CD1c-positive myeloid dendritic cell (primary cell): ENCODE data around the gene PPARA.

Experiments
- DNase-seq: peaks from one replicate; pipeline ENCODE4 v3.0.0-alpha.2; 2016; ENCODE audit errors: extremely low spot score

PPARA gene

GRCh38 chr22:46150034-46150654 is at the start of gene PPARA:
PPARA (plus strand) TSS chr22:46150526; CDS start chr22:46198384, 47,858 bp downstream.
- peak; percentile 92 for DNase-seq

- DNase-seq = no peak
Observed at GRCh38 chr22:46102159-46102558, 48.2 kb upstream of the PPARA start.

GRCh38 chr22:46102752-46103151 is 47.6 kb upstream of the PPARA start:
- no peak for DNase-seq

GRCh38 chr22:46103181-46103580 is 47.1 kb upstream of the PPARA start:
- no peak for DNase-seq

GRCh38 chr22:46103664-46104063 is 46.7 kb upstream of the PPARA start:
- DNase-seq = no peak

GRCh38 chr22:46104170-46104880 is 46.0 kb upstream of the PPARA start:
- no peak for DNase-seq

- DNase-seq = no peak
Observed at GRCh38 chr22:46104881-46105493, 45.3 kb upstream of the PPARA start.

- no peak for DNase-seq
Observed at GRCh38 chr22:46105494-46106278, 44.6 kb upstream of the PPARA start.

GRCh38 chr22:46106279-46107022 is 43.9 kb upstream of the PPARA start:
- DNase-seq = no peak

GRCh38 chr22:46107089-46107664 is 43.1 kb upstream of the PPARA start:
- DNase-seq = no peak

- DNase-seq = no peak
Observed at GRCh38 chr22:46107753-46108563, 42.4 kb upstream of the PPARA start.

- no peak for DNase-seq
Observed at GRCh38 chr22:46108564-46109473, 41.5 kb upstream of the PPARA start.

- no peak for DNase-seq
Observed at GRCh38 chr22:46109474-46110003, 40.8 kb upstream of the PPARA start.

GRCh38 chr22:46110215-46110614 is 40.1 kb upstream of the PPARA start:
- no peak for DNase-seq

GRCh38 chr22:46111645-46112306 is 38.5 kb upstream of the PPARA start:
- DNase-seq = no peak

GRCh38 chr22:46112405-46112804 is 37.9 kb upstream of the PPARA start:
- DNase-seq = no peak

GRCh38 chr22:46113110-46113909 is 37.0 kb upstream of the PPARA start:
- no peak for DNase-seq
